GDM1 (cell line): Measurements from ENCODE around the gene WWOX.

Experiments
- DNase-seq: peaks from one replicate; lab custom pipeline; 2025; lab: John Stamatoyannopoulos, UW

The WWOX gene

GRCh38 chr16:78469787-78470186 lies 370.3 kb downstream of the WWOX start:
- DNase-seq = no peak

- DNase-seq = no peak
These were observed 373.7 kb downstream of the WWOX start for GRCh38 chr16:78473031-78473699.

- no peak for DNase-seq
These were observed 375.3 kb downstream of the WWOX start for GRCh38 chr16:78474762-78475161.

- DNase-seq = no peak
These were observed 377.2 kb downstream of the WWOX start for GRCh38 chr16:78476615-78477014.

GRCh38 chr16:78478267-78478861 lies 378.9 kb downstream of the WWOX start:
- DNase-seq = no peak

- no peak for DNase-seq
These were observed 380.3 kb downstream of the WWOX start for GRCh38 chr16:78479723-78480122.

GRCh38 chr16:78480588-78480987 lies 381.1 kb downstream of the WWOX start:
- no peak for DNase-seq

GRCh38 chr16:78483124-78483992 lies 383.9 kb downstream of the WWOX start:
- DNase-seq = no peak

- no peak for DNase-seq
These were observed 385.1 kb downstream of the WWOX start for GRCh38 chr16:78484509-78485058.

- DNase-seq = no peak
These were observed 385.9 kb downstream of the WWOX start for GRCh38 chr16:78485188-78485916.

GRCh38 chr16:78485917-78486257 lies 386.4 kb downstream of the WWOX start:
- no peak for DNase-seq

- no peak for DNase-seq
These were observed 388.0 kb downstream of the WWOX start for GRCh38 chr16:78487471-78487870.

GRCh38 chr16:78489072-78489471 lies 389.6 kb downstream of the WWOX start:
- DNase-seq = no peak

- DNase-seq = no peak
These were observed 390.2 kb downstream of the WWOX start for GRCh38 chr16:78489631-78490030.

GRCh38 chr16:78490431-78490830 lies 391.0 kb downstream of the WWOX start:
- no peak for DNase-seq

GRCh38 chr16:78490847-78491246 lies 391.4 kb downstream of the WWOX start:
- DNase-seq = no peak

GRCh38 chr16:78493573-78493972 lies 394.1 kb downstream of the WWOX start:
- no peak for DNase-seq

GRCh38 chr16:78494105-78494504 lies 394.7 kb downstream of the WWOX start:
- DNase-seq = no peak

GRCh38 chr16:78494674-78495073 lies 395.2 kb downstream of the WWOX start:
- no peak for DNase-seq

GRCh38 chr16:78496189-78496588 lies 396.7 kb downstream of the WWOX start:
- DNase-seq = no peak

- DNase-seq = no peak
These were observed 399.9 kb downstream of the WWOX start for GRCh38 chr16:78499399-78499798.

GRCh38 chr16:78500659-78501270 lies 401.3 kb downstream of the WWOX start:
- no peak for DNase-seq
